Colonic mucosa (tissue), 4 donors: Measurements from ENCODE around the gene ZNF165. TPM values are rescaled to one million over a fixed set of nuclear protein-coding genes. Genes with fewer than 3 reads are reported as not detected.

ENCODE experiments used
- DNase-seq: peaks from one replicate; pipeline ENCODE4 v3.0.0-alpha.2; 2020
- H3K27ac ChIP-seq: fragments of 200-600 bp; one replicate; pipeline ENCODE4 v1.8.0; 2021
- H3K27me3 ChIP-seq: fragments of 200-600 bp; one replicate; pipeline ENCODE4 v1.8.0; 2021
- H3K36me3 ChIP-seq: fragments of 200-600 bp; one replicate; pipeline ENCODE4 v1.8.0; 2021
- H3K4me1 ChIP-seq: fragments of 200-600 bp; one replicate; pipeline ENCODE4 v1.8.0; 2021; ENCODE audit warnings: mild to moderate bottlenecking
- H3K4me3 ChIP-seq: fragments of 200-600 bp; one replicate; pipeline ENCODE4 v1.8.0; 2021
- H3K9ac ChIP-seq, 2 donors: one replicate each; pipeline ENCODE4 v1.7.0; 2013; ENCODE audit warnings: control low read depth in 2 of 2, low read depth in 2 of 2, low read length in 2 of 2
- H3K9me3 ChIP-seq: fragments of 200-600 bp; one replicate; pipeline ENCODE4 v1.8.0; 2021
- CTCF ChIP-seq: fragments of 200-600 bp; IDR thresholded peaks from one replicate; pipeline ENCODE4 v1.8.0; 2022; ENCODE audit warnings: antibody characterized with exemption, mild to moderate bottlenecking
- intact Hi-C: fragments of 100-400 bp; cut with DNase I; formaldehyde crosslinking; loops from one replicate; pipeline ENCODE4 v1.14.1; 2022
- total RNA-seq, 2 donors: library from RNA; stranded (reverse); fragmentation: NEBNext Ultra II Directional in 1 of 2; extraction: Animal tissue kit (Norgen Biotek cat#: 25700) in 1 of 2; gene quantifications; one replicate each; pipeline ENCODE4 v1.2.1, GENCODE V29; 2021
- donor health status: healthy.
- donor health status: DM: no; HTN: no; CAD: no.
- donor health status: DM: no; HTN: no; CAD: no.

Gene ZNF165
- total RNA-seq, 2 donors from 2014 or later: 5.3 to 9.9 TPM

- Histone ChIP-seq H3K4me1 (peaks cover 3% of the 10 kb centered on the region), H3K9ac (no peak overlapping the region), H3K9me3 (no peaks in the 10 kb centered on the region), H3K27ac (no peak overlapping the region), H3K4me3 (no peak overlapping the region), H3K27me3 (no peaks in the 10 kb centered on the region), H3K36me3 (no peaks in the 10 kb centered on the region)
- intact Hi-C loops: no loop called here
- no peak for TF ChIP-seq CTCF
- DNase-seq: no peak
Measured at GRCh38 chr6:28078836-28079235, 1.5 kb upstream of the ZNF165 start.

- Histone ChIP-seq H3K4me1 (peaks cover 3% of the 10 kb centered on the region), H3K27ac (peak overlapping the region; percentile 89), H3K4me3 (peak overlapping the region; percentile 76), H3K9me3 (no peaks in the 10 kb centered on the region), H3K36me3 (no peaks in the 10 kb centered on the region), H3K27me3 (no peaks in the 10 kb centered on the region), H3K9ac (peak overlapping the region; percentile 80 to 94)
- intact Hi-C loops: loop anchor here (5.0 kb wide), 2 partner anchors 56 to 141 kb away; no protein-coding TSS in a partner anchor
- DNase-seq: peak; percentile 94
- TF ChIP-seq CTCF: no peak
Measured at GRCh38 chr6:28080631-28081485, 490 bp downstream of the ZNF165 start.

- no peak for DNase-seq
- Histone ChIP-seq H3K4me3 (peak overlapping the region; percentile 76), H3K9me3 (no peaks in the 10 kb centered on the region), H3K4me1 (peaks cover 3% of the 10 kb centered on the region), H3K27me3 (no peaks in the 10 kb centered on the region), H3K27ac (peak overlapping the region; percentile 89), H3K9ac (peak overlapping the region; percentile 80 to 94), H3K36me3 (no peaks in the 10 kb centered on the region)
- TF ChIP-seq CTCF: no peak
- intact Hi-C loops: loop anchor here (5.0 kb wide), 2 partner anchors 56 to 141 kb away; no protein-coding TSS in a partner anchor
Measured at GRCh38 chr6:28081486-28081751, 1.1 kb downstream of the ZNF165 start.

- Histone ChIP-seq H3K27ac (no peak overlapping the region), H3K4me3 (no peak overlapping the region), H3K9ac (no peak overlapping the region), H3K9me3 (no peaks in the 10 kb centered on the region), H3K4me1 (peaks cover 3% of the 10 kb centered on the region), H3K36me3 (no peaks in the 10 kb centered on the region), H3K27me3 (no peaks in the 10 kb centered on the region)
- DNase-seq: no peak
- intact Hi-C loops: loop anchor here (5.0 kb wide), 2 partner anchors 54 to 139 kb away; no protein-coding TSS in a partner anchor
- TF ChIP-seq CTCF: no peak
Measured at GRCh38 chr6:28082939-28083338, 2.6 kb downstream of the ZNF165 start.

- TF ChIP-seq CTCF: no peak
- intact Hi-C loops: no loop called here
- H3K9me3 ChIP-seq: no peaks in the 10 kb centered on the region
- H3K27ac ChIP-seq: no peak overlapping the region
- H3K9ac ChIP-seq: no peak overlapping the region
- H3K27me3 ChIP-seq: no peaks in the 10 kb centered on the region
- no peak for DNase-seq
- no peaks in the 10 kb centered on the region for H3K4me1 ChIP-seq
- no peak overlapping the region for H3K4me3 ChIP-seq
- no peaks in the 10 kb centered on the region for H3K36me3 ChIP-seq
Measured at GRCh38 chr6:28089054-28089453, 8.7 kb downstream of the ZNF165 start.
